ENCODE data around the gene NECAB2.

NECAB2 gene

GRCh38 chr16:84029297-84030047 lies 61.4 kb downstream of the NECAB2 start:
- DNase-seq = no peak

GRCh38 chr16:84031556-84031955 lies 63.5 kb downstream of the NECAB2 start:
- DNase-seq = no peak

- DNase-seq = no peak
Measured at GRCh38 chr16:84032458-84033178, 64.6 kb downstream of the NECAB2 start.

GRCh38 chr16:84033251-84034195 lies 65.5 kb downstream of the NECAB2 start:
- no peak for DNase-seq

GRCh38 chr16:84034516-84034915 lies 66.5 kb downstream of the NECAB2 start:
- no peak for DNase-seq

- DNase-seq = no peak
Measured at GRCh38 chr16:84036131-84036530, 68.1 kb downstream of the NECAB2 start.

- no peak for DNase-seq
Measured at GRCh38 chr16:84036982-84037425, 69.0 kb downstream of the NECAB2 start.

- no peak for DNase-seq
Measured at GRCh38 chr16:84038469-84038868, 70.4 kb downstream of the NECAB2 start.

- no peak for DNase-seq
Measured at GRCh38 chr16:84039696-84040095, 71.7 kb downstream of the NECAB2 start.

- no peak for DNase-seq
Measured at GRCh38 chr16:84040226-84040822, 72.3 kb downstream of the NECAB2 start.

GRCh38 chr16:84040823-84041820 lies 73.1 kb downstream of the NECAB2 start:
- no peak for DNase-seq

GRCh38 chr16:84041881-84042280 lies 73.8 kb downstream of the NECAB2 start:
- DNase-seq = no peak

GRCh38 chr16:84042308-84042878 lies 74.3 kb downstream of the NECAB2 start, which contains the start of gene SLC38A8:
Gene SLC38A8, minus strand, starts transcription at chr16:84042795. Its CDS starts 638 bp downstream, at chr16:84042157.
- no peak for DNase-seq

- no peak for DNase-seq
Measured at GRCh38 chr16:84042879-84043485, 74.9 kb downstream of the NECAB2 start.

- DNase-seq = no peak
Measured at GRCh38 chr16:84043486-84044117, 75.6 kb downstream of the NECAB2 start.

GRCh38 chr16:84044118-84044488 lies 76.1 kb downstream of the NECAB2 start:
- peak; percentile 86 for DNase-seq

- DNase-seq = no peak
Measured at GRCh38 chr16:84045001-84045817, 77.2 kb downstream of the NECAB2 start.

GRCh38 chr16:84045818-84046470 lies 77.9 kb downstream of the NECAB2 start:
- no peak for DNase-seq

GRCh38 chr16:84047206-84047605 lies 79.2 kb downstream of the NECAB2 start:
- DNase-seq = no peak
